GM10847 (cell line): ENCODE measurements around the gene ASIP.

Experiments used
- POLR2A ChIP-seq: IDR thresholded peaks from 2 replicates; pipeline ENCODE4 v1.6.1; 2011; ENCODE audit not compliant: insufficient read length; ENCODE audit errors: extremely low read depth

ASIP gene

GRCh38 chr20:34268851-34269636 lies 27.8 kb downstream of the ASIP start:
- TF ChIP-seq POLR2A = no peak

- no peak for TF ChIP-seq POLR2A
Measured at GRCh38 chr20:34269996-34270627, 28.9 kb downstream of the ASIP start.

DNA sequence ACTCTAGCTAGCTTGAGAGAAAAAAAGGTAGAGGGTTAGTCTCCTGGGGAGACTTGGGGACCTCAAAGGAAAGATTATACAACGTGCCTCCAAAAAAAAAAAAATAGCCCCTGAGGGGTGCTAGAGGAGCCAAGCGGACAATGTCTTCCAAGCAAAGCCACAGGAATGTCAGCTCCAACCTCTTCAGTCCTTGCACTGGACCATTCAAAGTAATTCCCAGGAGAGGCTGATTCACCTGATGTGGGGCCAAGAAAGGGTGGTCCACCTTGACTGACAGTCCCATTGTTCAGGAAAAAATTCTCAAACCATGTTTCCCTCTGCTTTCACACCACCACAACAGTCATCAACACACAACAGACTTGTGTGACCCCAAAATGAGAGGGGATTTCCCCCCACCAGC lies 30.7 kb downstream of the ASIP start:
- no peak for TF ChIP-seq POLR2A

GRCh38 chr20:34274694-34275093 lies 33.5 kb downstream of the ASIP start:
- TF ChIP-seq POLR2A = no peak

DNA sequence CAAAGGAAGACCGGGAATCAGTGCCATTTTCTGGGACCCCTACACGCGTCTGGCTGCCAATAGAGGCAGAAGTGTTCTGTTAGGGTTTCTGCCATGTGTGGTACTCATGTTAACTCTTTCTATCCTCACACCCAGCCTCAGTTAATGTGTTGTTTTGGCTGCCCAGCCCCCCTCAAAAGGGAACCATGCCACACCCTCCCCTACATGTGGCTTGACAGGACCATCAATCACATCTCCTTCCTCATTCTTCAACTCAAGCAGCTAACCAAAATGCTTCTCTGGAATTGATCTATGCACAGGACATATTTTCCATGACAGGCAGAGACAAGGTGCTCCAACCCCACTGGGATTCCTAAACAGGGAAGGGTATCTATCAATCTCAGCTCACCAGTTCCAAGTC lies 40.0 kb downstream of the ASIP start:
- TF ChIP-seq POLR2A = no peak

DNA sequence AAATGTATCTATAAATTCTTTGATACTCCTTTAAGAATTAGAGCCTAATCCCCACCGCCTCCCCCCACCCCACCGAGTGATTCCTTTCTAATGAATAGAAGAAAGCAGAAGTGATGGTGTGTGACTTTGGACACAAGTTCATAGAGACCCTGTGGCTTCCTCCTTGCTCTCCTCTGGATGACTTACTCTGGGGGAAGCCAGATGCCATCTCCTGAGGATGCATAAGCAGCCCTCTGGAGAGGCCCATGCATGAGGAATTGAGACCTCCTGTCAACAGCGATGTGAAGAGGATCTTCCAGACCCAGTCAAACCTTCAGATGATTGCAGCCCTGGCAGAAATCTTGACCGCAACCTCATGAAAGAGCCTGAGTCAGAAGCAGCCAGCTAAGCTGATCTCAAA lies 40.8 kb downstream of the ASIP start:
- TF ChIP-seq POLR2A = no peak

GRCh38 chr20:34283844-34284243 lies 42.6 kb downstream of the ASIP start:
- TF ChIP-seq POLR2A = no peak

DNA sequence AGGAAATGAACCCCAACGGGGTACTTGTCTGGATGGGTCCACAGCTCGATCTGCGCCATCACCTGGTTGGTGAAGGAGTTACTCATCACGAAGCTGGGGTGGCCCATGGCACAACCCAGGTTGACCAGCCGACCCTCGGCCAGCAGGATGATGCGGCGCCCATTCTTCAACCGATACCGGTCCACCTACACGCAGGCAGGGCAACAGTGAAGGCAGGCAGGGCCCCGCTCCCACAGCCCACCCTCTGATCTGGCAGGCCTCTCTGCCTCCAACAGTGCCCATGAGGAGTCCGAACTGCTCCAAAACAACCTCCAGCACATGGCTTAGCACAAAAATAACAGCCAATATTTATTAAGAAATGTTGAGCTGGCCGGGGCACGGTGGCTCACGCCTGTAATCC lies 44.2 kb downstream of the ASIP start:
- no peak for TF ChIP-seq POLR2A

DNA sequence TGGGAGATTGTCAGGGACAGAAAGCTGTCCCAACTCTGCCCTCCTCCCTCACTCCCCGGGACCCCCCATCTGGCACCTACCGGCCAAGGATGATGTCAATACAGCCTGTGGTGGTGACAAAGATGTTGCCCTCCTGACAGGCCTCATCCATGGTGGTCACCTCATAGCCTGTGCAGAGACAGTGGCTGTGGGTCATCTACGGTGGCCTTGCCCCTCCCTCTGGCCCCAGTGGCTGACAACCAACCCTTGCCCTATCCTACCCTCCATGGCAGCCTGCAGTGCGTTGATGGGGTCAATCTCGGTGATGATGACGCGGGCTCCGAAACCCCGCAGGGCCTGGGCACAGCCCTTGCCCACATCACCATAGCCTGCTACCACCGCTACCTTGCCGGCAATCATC lies 49.2 kb downstream of the ASIP start:
- no peak for TF ChIP-seq POLR2A

DNA sequence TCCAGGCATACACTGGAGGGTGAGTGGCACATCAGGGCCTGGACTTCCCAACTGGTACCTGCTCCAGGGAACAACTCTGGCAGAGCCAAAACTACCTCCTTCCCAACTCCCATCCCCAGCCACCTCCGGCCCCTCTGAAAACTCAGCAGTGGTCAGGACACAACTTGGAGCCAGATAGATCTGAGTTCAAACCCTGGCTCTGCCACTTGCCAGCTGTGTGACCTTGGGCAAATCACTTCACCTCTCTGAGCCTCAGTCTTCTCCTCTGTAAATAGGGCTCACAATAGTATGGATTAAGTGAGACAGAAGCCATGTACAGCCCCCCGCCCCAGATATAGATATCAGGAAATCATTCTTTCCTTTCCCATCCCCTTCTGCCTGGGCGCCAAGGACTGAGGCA lies 51.3 kb downstream of the ASIP start:
- no peak for TF ChIP-seq POLR2A

DNA sequence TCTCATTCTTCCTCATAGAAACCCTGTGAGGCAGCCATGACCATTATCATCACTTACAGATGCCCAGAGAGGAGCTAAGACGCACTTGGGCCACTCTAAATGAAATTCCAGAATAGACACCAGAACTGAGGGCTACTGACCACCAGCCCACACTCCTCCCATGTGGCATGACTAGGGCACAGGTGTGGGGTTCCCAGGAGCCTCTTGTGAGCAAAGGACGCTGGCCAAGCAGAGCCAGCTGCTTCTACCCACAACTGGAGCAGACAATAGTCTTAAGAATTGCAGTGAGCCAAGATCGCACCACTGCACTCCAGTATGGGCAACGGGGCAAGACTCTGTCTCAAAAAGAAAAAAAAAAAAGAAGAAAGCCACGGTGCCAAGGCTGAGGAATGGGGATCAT lies 51.9 kb downstream of the ASIP start:
- no peak for TF ChIP-seq POLR2A

- TF ChIP-seq POLR2A = no peak
Measured at GRCh38 chr20:34293589-34293988, 52.4 kb downstream of the ASIP start.

DNA sequence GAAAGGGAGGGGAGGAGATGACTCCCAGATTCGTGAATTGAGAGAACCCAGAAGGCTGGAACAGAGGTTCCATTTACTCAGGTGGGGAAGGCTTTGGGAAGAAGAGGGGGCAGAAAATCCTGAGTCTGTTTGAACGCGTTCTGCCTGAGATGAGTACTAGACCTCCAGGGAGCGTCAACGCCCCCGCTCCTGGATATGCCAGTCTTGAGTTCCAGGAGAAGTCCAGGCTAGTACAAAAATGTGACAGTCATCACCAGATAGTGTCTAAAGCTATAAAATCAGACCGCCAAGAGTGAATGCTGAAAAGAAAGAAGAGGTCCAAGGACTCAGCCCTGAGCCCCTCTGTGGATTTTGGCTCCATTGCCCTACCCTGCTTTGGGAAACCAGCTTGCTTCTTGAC lies 53.3 kb downstream of the ASIP start:
- TF ChIP-seq POLR2A = no peak

- no peak for TF ChIP-seq POLR2A
Measured at GRCh38 chr20:34295284-34295683, 54.1 kb downstream of the ASIP start.

DNA sequence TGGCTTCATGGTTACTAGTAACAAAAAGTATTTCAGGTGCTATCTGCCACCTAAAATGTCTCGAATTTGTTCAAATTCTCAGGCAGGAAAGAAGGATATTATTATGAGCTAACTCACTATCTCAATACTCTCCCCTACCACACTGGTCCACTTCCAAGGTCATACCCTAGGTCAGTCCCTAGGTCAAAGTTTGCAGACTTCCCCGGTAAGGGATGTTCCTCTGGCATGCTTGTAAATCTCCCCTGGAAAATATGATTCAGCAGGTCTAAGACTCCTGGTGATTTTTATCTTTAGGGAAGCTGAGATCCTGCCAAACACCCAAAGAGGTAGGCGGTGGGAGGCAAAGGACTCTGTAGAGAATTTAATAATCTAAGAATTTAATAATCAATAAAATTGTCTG lies 55.2 kb downstream of the ASIP start:
- no peak for TF ChIP-seq POLR2A

GRCh38 chr20:34299556-34300255 lies 58.5 kb downstream of the ASIP start:
- TF ChIP-seq POLR2A = no peak
